Measurements from ENCODE around the gene DDX18. TPM values are rescaled to one million over a fixed set of nuclear protein-coding genes. Genes with fewer than 3 reads are reported as not detected.

DDX18 gene
- total and polyA plus RNA-seq, 2 donors (not counting 1 experiment from before 2014, with no cell fraction given): 20.3 to 98.0 TPM

DNA sequence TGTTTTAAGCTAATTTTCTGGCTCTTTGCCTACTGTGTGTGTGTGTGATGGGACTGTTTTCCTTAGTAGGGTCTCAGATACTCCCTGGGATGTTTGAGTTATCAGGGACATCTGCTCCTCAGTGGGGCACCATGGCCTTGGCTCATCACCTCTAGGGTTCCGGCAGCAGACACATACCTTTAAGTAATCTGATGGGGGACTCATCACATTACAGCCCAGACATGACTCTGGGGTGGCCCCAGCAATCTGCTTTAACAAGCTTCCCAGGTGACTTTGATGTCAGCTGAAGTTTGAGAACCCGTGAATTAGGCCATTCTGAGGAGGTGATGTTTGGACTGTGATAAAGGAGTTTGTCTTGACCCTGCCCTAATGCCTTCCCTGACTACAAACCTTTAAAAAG, 38.8 kb downstream of the DDX18 start:
- POLR2A ChIA-PET: no interaction called here
- no peak for ATAC-seq (ENCODE audit: low read depth)

DNA sequence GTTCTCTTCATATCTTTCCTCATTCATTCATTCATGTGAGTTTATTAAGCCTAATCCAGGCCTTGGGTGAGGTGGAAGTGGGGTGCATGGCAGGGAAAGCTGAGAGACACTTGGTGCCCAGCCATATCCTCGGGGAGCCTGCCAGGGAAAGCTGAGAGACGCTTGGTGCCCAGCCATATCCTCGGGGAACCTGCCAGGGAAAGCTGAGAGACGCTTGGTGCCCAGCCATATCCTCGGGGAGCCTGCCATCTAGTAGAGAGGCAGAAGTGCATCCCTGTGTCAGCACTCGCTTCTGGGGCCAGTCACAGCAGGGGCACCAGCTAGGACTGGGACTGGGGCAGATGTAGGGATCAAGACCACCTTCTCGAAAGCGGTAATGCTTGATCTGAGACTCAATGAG, 39.4 kb downstream of the DDX18 start:
- Mint-ChIP-seq H3K9me3 (ENCODE audit: insufficient read depth) (peaks cover 1% of the 10 kb centered on the region), H3K4me1 (no peaks in the 10 kb centered on the region), H3K27ac (no peak overlapping the region), H3K4me3 (no peak overlapping the region), H3K27me3 (peaks cover 53% of the 10 kb centered on the region)
- TF ChIP-seq EZH2 (IDR thresholded peaks at IDR 0.05; ENCODE audit: borderline replicate concordance, insufficient read depth, low read depth, low read length, poor library complexity, severe bottlenecking): no peak
- H2AFZ ChIP-seq (ENCODE audit: insufficient read depth, low read depth, low read length, poor library complexity, severe bottlenecking): no peak overlapping the region
- peaks cover 0 to under 1% (median 0%) of the 10 kb centered on the region in 3 donors for H3K9me3 ChIP-seq (ENCODE audit: control extremely low read depth in 1 of 3, control insufficient read depth in 2 of 3, insufficient read depth in 1 of 3, low read length in 2 of 3)
- no peak for ATAC-seq (ENCODE audit: low read depth)
- no peak for DNase-seq
- WGBS (ENCODE audit: insufficient coverage): 85% methylated on average over 6 of the region's 8 CpGs
- ChIA-PET CTCF (no interaction called here), POLR2A (no interaction called here)
- H3K27ac ChIP-seq (ENCODE audit: low read length in 2 of 2): no peak overlapping the region
- no peaks in the 10 kb centered on the region for H3K79me2 ChIP-seq (ENCODE audit: control insufficient read depth, insufficient read depth, low read length)
- H3K9ac ChIP-seq (ENCODE audit: low read length): no peak overlapping the region
- H4K20me1 ChIP-seq (ENCODE audit: control insufficient read depth, insufficient read depth, low read length, poor library complexity, severe bottlenecking): no peaks in the 10 kb centered on the region
- no peaks in the 10 kb centered on the region for H3K36me3 ChIP-seq (replicated peaks in 1 of 2; ENCODE audit: control extremely low read depth in 1 of 2, control insufficient read depth in 1 of 2, extremely low read depth in 1 of 2, insufficient read depth in 2 of 2, low read length in 1 of 2)
- no peak overlapping the region for H3K4me2 ChIP-seq (replicated peaks; ENCODE audit: low read depth, low read length, poor library complexity, severe bottlenecking)
- H3K4me1 ChIP-seq (ENCODE audit: control insufficient read depth in 2 of 2, insufficient read depth in 2 of 2, low read length in 2 of 2): no peaks in the 10 kb centered on the region
- peaks cover 0 to 16% (median 8%) of the 10 kb centered on the region in 4 experiments for H3K27me3 ChIP-seq (replicated peaks in 1 of 4; ENCODE audit: control extremely low read depth in 1 of 4, control insufficient read depth in 3 of 4, insufficient read depth in 4 of 4, low read length in 3 of 4)
- intact Hi-C loops (cut with micrococcal nuclease): no loop called here
- no peak overlapping the region for H3K4me3 ChIP-seq (ENCODE audit: control extremely low read depth in 1 of 5, extremely low read depth in 1 of 5, insufficient read depth in 1 of 5, low read depth in 2 of 5, low read length in 4 of 5)

More for the DNA sequence above, 38.8 kb downstream of the DDX18 start:
- Histone ChIP-seq H3K79me2 (ENCODE audit: control insufficient read depth, insufficient read depth, low read length) (no peaks in the 10 kb centered on the region), H3K9ac (ENCODE audit: low read length) (no peak overlapping the region), H3K4me2 (replicated peaks; ENCODE audit: low read depth, low read length, poor library complexity, severe bottlenecking) (no peak overlapping the region), H3K27me3 (replicated peaks in 1 of 4; ENCODE audit: control extremely low read depth in 1 of 4, control insufficient read depth in 3 of 4, insufficient read depth in 4 of 4, low read length in 3 of 4) (peaks cover 0 to 17% (median 8%) of the 10 kb centered on the region in 4 experiments), H3K4me3 (ENCODE audit: control extremely low read depth in 1 of 5, extremely low read depth in 1 of 5, insufficient read depth in 1 of 5, low read depth in 2 of 5, low read length in 4 of 5) (no peak overlapping the region), H3K9me3 (ENCODE audit: control extremely low read depth in 1 of 3, control insufficient read depth in 2 of 3, insufficient read depth in 1 of 3, low read length in 2 of 3) (peaks cover 0 to 2% (median 0%) of the 10 kb centered on the region in 3 donors), H2AFZ (ENCODE audit: insufficient read depth, low read depth, low read length, poor library complexity, severe bottlenecking) (no peak overlapping the region), H3K27ac (ENCODE audit: low read length in 2 of 2) (no peak overlapping the region), H4K20me1 (ENCODE audit: control insufficient read depth, insufficient read depth, low read length, poor library complexity, severe bottlenecking) (no peaks in the 10 kb centered on the region), H3K36me3 (replicated peaks in 1 of 2; ENCODE audit: control extremely low read depth in 1 of 2, control insufficient read depth in 1 of 2, extremely low read depth in 1 of 2, insufficient read depth in 2 of 2, low read length in 1 of 2) (no peaks in the 10 kb centered on the region), H3K4me1 (ENCODE audit: control insufficient read depth in 2 of 2, insufficient read depth in 2 of 2, low read length in 2 of 2) (no peaks in the 10 kb centered on the region)
- no peak overlapping the region for H3K4me3 Mint-ChIP-seq
- H3K9me3 Mint-ChIP-seq (ENCODE audit: insufficient read depth): peaks cover 1% of the 10 kb centered on the region
- no peaks in the 10 kb centered on the region for H3K4me1 Mint-ChIP-seq
- CTCF ChIA-PET: interaction anchor here (1.1 kb wide), 1 partner anchor 17 kb away, joined by 3 read pairs; no protein-coding TSS in a partner anchor
- DNase-seq: no peak
- intact Hi-C loops (cut with micrococcal nuclease): no loop called here
- peaks cover 52% of the 10 kb centered on the region for H3K27me3 Mint-ChIP-seq
- TF ChIP-seq, protein P1, sequence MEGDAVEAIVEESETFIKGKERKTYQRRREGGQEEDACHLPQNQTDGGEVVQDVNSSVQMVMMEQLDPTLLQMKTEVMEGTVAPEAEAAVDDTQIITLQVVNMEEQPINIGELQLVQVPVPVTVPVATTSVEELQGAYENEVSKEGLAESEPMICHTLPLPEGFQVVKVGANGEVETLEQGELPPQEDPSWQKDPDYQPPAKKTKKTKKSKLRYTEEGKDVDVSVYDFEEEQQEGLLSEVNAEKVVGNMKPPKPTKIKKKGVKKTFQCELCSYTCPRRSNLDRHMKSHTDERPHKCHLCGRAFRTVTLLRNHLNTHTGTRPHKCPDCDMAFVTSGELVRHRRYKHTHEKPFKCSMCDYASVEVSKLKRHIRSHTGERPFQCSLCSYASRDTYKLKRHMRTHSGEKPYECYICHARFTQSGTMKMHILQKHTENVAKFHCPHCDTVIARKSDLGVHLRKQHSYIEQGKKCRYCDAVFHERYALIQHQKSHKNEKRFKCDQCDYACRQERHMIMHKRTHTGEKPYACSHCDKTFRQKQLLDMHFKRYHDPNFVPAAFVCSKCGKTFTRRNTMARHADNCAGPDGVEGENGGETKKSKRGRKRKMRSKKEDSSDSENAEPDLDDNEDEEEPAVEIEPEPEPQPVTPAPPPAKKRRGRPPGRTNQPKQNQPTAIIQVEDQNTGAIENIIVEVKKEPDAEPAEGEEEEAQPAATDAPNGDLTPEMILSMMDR (IDR thresholded peaks at IDR 0.05): no peak
- no peak for TF ChIP-seq EZH2 (IDR thresholded peaks at IDR 0.05; ENCODE audit: borderline replicate concordance, insufficient read depth, low read depth, low read length, poor library complexity, severe bottlenecking)
- no peak overlapping the region for H3K27ac Mint-ChIP-seq
- WGBS (ENCODE audit: insufficient coverage): 100% methylated on average over 2 of the region's 2 CpGs

Measured in B cell (primary cell).